ENCODE results near the gene ADCY1.

ADCY1 gene

GRCh38 chr7:45681596-45682357 is 107.6 kb downstream of the ADCY1 start:
- no peak for DNase-seq

GRCh38 chr7:45682358-45682735 is 108.2 kb downstream of the ADCY1 start:
- no peak for DNase-seq

DNA sequence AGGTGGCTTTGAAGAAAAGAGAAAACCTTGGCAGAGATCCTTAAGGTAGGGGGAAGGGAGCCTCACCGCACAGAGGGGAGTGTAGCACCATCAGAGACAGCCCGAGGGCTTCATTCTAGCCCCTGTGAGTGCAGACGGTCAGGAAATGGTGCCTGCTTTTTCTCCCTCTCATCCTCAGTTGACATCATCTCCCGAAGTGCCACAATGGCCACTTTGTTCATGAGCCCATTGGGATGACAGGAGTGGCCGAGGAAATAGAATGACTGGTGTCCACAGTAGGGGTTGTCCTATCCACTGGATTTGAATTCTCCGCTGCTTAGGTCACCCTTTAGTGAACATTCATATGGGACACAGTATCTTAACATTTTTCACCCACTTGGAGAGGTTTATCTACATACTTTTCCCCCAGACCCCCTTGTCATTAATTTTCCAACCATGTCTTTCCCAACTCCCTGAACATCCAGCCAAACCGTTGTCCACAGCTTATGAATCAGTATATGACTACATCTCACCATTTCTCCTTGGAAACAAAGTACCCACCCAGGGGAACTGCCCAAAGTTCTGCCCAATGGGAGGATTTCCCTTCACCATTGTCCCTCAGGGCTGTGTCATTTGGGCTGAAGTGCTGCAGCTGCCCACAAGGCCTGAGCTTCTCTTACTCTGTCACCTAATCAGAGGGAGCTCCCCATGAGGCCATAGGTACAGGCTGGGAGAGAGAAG is 108.8 kb downstream of the ADCY1 start:
- no peak for DNase-seq

GRCh38 chr7:45683556-45684148 is 109.5 kb downstream of the ADCY1 start:
- no peak for DNase-seq

DNA sequence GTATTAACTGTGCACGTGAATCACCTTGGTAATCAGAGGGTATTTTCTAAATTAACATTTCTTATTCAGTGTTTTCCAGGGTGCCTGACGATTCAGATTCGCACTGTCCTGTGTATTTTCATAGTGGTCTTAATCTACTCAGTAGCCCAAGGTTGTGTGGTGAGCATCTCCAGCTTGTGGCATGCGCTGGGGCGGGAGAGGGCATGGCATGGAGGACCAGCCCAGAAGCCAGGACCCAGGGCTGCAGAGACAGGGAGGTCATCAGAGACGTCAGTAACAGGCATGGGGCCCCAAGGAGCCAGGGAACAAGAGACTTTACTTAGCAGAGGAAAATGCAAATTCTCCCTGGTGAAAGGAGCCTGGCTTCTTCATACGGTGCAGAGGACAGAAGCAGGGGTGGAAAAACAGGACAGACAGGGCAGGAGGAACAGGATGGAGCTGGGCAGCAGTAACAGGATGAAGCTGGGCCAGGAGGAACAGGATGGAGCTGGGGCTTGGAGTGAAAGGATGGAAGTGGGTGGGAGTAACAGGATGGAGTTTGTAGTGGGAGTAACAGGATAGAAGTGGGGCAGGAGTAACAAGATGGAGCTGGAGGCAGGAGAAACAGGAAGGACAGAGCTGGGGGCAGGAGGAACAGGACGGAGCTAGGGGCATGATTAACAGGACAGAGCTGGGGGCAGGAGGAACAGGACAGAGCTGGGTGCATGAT is 110.9 kb downstream of the ADCY1 start:
- DNase-seq = no peak

- DNase-seq = no peak
Observed at GRCh38 chr7:45685619-45686240, 111.6 kb downstream of the ADCY1 start.

GRCh38 chr7:45686441-45687184 is 112.4 kb downstream of the ADCY1 start:
- no peak for DNase-seq

DNA sequence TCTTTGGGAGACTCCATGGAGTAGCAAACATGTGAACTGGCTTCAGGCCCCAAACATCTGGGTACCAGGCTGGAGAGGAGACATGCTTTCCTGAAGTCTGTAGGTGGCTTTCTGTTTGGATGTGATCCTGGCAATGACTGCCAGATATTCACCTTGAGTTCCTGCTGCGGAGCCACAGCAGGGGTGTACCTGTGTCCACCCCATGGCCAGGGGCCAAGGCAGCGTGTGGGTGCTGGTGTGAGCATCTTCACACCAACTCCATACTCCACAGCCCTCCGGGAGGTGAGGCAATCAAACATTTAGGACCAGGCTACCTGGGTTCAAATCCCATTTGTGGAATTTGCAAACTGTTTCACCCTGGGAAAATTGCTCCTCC is 113.0 kb downstream of the ADCY1 start:
- no peak for DNase-seq

GRCh38 chr7:45687721-45688120 is 113.6 kb downstream of the ADCY1 start:
- DNase-seq = no peak

GRCh38 chr7:45688382-45688781 is 114.2 kb downstream of the ADCY1 start:
- no peak for DNase-seq

DNA sequence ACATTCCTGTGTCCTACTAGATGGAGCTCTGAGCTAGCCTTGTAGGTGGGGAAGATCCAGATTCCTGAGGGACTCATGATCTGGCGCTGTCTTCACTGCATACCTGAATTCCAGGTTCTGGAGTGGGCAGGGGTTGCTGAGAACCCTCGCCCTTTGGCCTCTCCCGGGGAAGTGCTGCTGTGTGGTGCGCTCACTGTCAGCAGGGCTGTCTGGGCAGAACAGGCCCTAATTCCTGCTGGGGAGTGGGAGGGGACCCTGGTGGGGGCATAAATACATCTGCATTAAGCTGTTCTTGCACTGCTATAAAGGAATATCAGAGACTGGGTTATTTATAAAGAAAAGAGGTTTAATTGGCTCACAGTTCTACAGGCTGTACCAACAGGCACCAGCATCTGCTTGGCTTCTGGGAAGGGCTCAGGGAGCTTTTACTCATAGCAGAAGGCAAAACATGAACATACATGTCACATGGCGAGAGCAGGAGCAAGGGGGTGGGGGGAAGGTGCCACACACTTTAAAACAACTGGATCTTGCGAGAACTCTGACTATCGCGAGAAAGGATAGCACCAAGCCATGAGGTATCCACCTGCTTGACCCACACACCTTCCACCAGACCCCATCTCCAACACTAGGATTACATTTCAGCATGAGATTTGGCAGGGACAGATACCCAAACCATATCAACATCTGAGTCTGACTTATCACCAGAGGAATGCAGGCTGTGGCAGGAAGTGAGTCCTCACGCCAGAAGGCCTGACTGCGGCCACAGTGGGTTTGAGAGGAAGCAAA is 115.0 kb downstream of the ADCY1 start:
- DNase-seq = no peak

DNA sequence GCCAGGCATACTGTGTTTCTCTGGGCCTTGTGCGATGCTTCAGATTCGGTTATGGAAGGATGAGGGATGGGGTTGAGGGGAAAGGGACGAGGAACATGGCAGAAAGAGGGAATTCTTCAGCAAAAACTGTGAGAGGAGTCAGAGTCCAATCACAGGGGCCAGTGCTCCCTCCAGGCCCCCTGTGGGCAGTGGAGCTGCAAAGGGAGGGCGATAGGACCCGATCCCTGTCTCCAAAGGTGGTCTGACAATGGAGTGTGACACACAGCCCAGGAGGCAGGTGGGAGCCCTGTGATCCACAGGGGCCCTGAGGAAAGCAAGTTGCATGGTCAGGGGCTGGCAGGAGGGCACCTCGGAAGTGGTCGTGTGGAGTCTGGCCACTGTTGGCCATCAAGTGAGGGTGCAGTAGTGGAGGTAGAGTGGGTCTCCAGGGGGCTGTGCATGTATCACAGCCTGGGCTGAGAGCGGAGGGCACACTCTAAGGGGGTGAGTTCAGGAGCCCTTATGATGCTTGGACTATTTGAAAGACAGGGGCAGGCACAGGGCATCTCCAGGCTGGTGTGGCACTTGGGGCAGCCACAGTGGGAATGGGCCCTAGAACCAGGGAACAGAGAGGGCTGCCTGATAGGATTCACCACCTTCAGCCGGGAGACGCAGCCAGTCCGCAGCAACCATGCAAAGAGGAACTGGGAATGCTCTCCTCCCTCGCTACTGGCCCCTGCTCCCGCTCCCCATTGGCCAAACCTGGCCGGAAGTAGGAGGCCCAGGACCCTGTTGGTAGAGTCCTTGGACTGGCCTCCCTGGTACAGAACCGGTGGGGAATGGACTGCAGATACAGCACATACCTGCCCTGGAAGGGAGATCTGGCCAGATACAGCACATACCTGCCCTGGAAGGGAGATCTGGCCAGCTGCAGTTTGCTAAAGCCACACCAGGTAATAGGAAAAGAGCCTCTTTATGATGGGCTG is 115.9 kb downstream of the ADCY1 start:
- no peak for DNase-seq

DNA sequence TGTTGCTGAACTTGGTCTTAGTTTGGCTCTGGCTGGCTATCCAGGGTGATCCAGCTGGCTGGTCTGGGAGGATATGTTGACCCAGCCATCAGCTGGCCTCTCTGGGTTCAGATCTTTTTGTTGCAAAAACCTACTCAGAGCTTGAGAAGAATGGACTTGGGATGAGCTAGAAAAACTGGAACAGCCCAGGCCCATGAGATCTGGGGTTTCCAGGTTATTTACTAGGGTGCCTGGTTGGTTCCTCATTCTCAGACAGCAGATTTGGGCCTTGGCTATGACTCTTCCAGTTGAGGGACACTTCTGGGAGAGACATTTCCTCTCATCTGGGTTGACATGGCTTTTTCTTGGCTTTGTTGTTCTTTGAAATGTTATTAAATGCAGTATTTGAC is 116.6 kb downstream of the ADCY1 start:
- no peak for DNase-seq

- no peak for DNase-seq
Observed at GRCh38 chr7:45691155-45691656, 117.0 kb downstream of the ADCY1 start.

DNA sequence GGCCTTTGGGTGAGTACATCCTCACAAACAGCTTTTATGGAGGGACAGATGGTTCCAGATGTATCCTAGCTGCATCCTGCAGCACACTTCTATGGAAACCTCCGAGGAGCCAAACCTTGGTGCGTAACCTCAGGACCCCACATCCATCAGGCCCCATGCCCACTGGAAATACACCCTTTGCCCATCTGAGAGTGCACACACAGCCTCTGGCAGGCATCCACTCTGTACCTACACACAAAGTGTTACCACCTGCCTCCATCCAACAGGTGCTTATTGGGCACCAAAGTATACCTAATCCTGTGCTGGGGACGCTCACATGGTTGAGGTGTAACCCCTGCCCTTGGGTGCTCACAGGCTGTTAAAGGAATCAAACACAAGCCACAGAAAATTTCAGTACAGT is 117.9 kb downstream of the ADCY1 start:
- no peak for DNase-seq

GRCh38 chr7:45695249-45695995 is 121.3 kb downstream of the ADCY1 start:
- no peak for DNase-seq

DNA sequence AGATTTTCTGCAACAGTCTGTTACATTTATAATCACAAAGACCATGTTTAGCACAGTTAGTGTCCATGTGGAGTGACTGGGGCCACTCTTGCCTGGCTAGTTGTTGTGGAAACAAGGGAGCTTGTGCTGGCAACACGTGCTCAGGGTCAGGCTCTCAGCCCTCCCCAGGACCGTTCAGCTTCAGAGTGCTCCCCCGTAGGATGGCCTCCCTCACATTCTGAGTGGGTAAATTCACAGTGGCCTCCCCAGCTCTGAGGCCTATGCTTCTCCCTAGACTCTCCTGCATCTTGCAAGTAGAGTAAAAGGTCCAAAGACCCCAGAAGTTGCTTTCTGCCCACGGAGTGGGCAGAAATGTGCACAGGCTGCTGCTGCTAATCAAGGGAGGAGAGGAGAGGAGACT is 122.3 kb downstream of the ADCY1 start:
- no peak for DNase-seq

DNA sequence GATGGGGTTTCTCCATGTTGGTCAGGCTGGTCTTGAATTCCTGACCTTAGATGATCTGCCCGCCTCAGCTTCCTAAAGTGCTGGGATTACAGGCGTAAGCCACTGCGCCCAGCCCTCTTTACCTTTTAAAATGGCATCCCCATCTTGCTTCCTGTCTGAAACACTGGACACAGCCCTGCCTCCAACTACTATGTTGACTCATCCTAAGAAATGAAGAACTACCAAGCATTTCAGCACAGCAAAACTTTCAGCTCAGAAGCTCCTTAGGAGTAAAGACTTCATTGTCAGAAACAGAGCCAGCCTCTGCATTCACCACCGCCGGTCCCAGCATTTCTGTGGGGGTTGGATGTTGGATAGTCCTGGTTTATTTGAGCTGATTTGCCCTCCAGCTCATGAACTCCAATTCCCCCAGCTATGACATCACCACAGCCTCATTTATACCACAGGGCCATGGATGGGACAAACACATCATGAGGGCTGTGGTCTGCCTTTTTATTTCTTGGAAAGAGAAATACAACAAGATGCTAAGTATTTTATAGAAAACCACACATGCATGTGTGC is 123.5 kb downstream of the ADCY1 start:
- DNase-seq = no peak
